ENCODE results near the gene XRCC5.

Gene XRCC5

DNA sequence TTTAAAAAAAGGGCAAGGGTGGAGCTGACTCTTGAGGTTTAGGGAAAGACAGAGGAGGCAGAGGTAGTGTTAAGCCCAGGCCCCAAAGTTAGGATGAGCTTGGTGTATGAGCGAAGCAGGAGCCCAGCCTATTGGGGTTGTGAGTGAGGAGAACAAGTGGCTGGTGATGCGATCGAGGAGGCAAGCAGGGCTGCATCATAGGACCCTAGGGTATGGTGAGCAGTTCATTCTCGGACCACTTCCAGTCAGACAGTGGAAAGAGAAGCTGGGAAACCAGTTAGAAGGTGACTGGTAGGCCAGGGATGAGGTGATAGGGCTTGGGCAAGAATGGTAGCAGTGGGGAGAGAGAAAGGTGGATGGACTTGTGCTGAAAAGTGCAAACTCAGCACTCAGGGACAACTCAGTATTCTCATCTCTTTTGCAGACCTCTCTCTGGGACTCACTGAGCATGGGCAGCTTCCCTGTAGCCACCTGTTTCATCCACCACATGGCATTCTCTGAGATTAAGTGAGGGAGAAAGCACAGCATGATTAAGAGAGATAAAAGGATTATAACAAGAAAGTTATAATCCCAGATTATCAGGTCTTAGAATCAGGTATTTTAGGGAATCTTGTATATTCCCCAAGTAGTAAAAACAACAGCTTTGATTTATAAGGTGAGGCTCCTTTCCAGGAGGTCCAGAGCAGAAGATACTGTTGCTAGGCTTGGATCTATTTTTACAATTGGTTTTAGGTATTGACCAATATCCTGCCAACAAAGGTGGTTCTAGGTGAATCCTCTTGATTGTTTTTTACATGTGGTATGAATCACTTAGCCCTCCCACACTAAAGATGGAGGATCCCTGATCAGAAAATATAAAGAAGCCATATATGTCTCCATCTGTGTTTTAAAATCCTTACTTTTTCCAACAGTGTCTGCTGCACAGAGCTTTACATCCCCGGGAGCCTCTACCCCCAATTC is 38.3 kb downstream of the XRCC5 start:
- Histone ChIP-seq H3K27ac (ENCODE audit: low read depth, low read length, poor library complexity, severe bottlenecking) (no peak overlapping the region), H3K9ac (ENCODE audit: low read length) (no peak overlapping the region), H3K27me3 (ENCODE audit: insufficient read depth, low read length) (no peaks in the 10 kb centered on the region), H3K9me3 (ENCODE audit: low read length) (no peaks in the 10 kb centered on the region), H3K79me2 (ENCODE audit: insufficient read depth, low read length) (no peaks in the 10 kb centered on the region), H3K36me3 (ENCODE audit: insufficient read depth, low read length) (peaks cover 98% of the 10 kb centered on the region), H3K4me3 (ENCODE audit: low read depth, low read length, poor library complexity, severe bottlenecking) (no peak overlapping the region), H2AFZ (ENCODE audit: low read length) (no peak overlapping the region), H3K4me1 (ENCODE audit: insufficient read depth, low read length, severe bottlenecking) (no peaks in the 10 kb centered on the region), H4K20me1 (ENCODE audit: insufficient read depth, low read length) (no peaks in the 10 kb centered on the region), H3F3A (ENCODE audit: insufficient read depth, low read length) (no peaks in the 10 kb centered on the region), H3K4me2 (ENCODE audit: low read length) (no peak overlapping the region), H3K9me2 (ENCODE audit: low read depth, low read length) (no peaks in the 10 kb centered on the region)
- TF ChIP-seq, protein P1, sequence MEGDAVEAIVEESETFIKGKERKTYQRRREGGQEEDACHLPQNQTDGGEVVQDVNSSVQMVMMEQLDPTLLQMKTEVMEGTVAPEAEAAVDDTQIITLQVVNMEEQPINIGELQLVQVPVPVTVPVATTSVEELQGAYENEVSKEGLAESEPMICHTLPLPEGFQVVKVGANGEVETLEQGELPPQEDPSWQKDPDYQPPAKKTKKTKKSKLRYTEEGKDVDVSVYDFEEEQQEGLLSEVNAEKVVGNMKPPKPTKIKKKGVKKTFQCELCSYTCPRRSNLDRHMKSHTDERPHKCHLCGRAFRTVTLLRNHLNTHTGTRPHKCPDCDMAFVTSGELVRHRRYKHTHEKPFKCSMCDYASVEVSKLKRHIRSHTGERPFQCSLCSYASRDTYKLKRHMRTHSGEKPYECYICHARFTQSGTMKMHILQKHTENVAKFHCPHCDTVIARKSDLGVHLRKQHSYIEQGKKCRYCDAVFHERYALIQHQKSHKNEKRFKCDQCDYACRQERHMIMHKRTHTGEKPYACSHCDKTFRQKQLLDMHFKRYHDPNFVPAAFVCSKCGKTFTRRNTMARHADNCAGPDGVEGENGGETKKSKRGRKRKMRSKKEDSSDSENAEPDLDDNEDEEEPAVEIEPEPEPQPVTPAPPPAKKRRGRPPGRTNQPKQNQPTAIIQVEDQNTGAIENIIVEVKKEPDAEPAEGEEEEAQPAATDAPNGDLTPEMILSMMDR (IDR thresholded peaks at IDR 0.05; ENCODE audit: low read length), result no peak
- no peak for TF ChIP-seq EZH2 (IDR thresholded peaks at IDR 0.05; ENCODE audit: borderline replicate concordance, low read length)

DNA sequence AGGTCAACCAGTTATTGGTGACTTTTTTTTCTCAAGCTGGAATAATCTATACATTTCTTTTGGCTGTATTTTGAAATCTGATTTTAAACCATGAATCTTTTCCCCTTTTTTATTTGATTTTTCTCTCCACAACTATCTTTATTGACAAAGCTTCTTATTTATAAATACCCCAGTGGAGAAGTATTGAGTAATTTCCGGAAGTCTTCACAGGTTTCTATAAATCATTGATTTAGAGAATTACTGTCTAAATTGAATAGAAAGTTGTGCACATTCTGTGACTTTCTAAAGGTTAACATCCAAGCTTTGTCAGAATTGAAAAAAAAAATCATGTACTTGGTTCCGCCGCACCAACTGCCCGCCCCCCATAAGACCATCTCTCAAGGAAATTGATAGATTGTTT is 39.8 kb downstream of the XRCC5 start:
- no peak overlapping the region for H3K27ac ChIP-seq (ENCODE audit: low read depth, low read length, poor library complexity, severe bottlenecking)
- H3F3A ChIP-seq (ENCODE audit: insufficient read depth, low read length), result no peaks in the 10 kb centered on the region
- H4K20me1 ChIP-seq (ENCODE audit: insufficient read depth, low read length), result no peaks in the 10 kb centered on the region; the same call in 1 of the 2 replicates
- no peaks in the 10 kb centered on the region for H3K9me2 ChIP-seq (ENCODE audit: low read depth, low read length)
- H2AFZ ChIP-seq (ENCODE audit: low read length), result no peak overlapping the region
- no peak overlapping the region for H3K4me2 ChIP-seq (ENCODE audit: low read length)
- H3K9me3 ChIP-seq (ENCODE audit: low read length), result no peaks in the 10 kb centered on the region
- H3K36me3 ChIP-seq (ENCODE audit: insufficient read depth, low read length), result peaks cover 98% of the 10 kb centered on the region
- no peak overlapping the region for H3K9ac ChIP-seq (ENCODE audit: low read length)
- H3K79me2 ChIP-seq (ENCODE audit: insufficient read depth, low read length), result no peaks in the 10 kb centered on the region
- no peak overlapping the region for H3K4me3 ChIP-seq (ENCODE audit: low read depth, low read length, poor library complexity, severe bottlenecking)
- no peaks in the 10 kb centered on the region for H3K27me3 ChIP-seq (ENCODE audit: insufficient read depth, low read length)
- H3K4me1 ChIP-seq (ENCODE audit: insufficient read depth, low read length, severe bottlenecking), result no peaks in the 10 kb centered on the region
- no peak for TF ChIP-seq EZH2 (IDR thresholded peaks at IDR 0.05; ENCODE audit: borderline replicate concordance, low read length)
- TF ChIP-seq, protein P1 (IDR thresholded peaks at IDR 0.05; ENCODE audit: low read length), result no peak

- no peak overlapping the region for H3K4me3 ChIP-seq (ENCODE audit: low read depth, low read length, poor library complexity, severe bottlenecking)
- no peaks in the 10 kb centered on the region; the same call in 1 of the 2 replicates for H4K20me1 ChIP-seq (ENCODE audit: insufficient read depth, low read length)
- H2AFZ ChIP-seq (ENCODE audit: low read length), result no peak overlapping the region
- no peak overlapping the region for H3K27ac ChIP-seq (ENCODE audit: low read depth, low read length, poor library complexity, severe bottlenecking)
- no peak overlapping the region for H3K4me2 ChIP-seq (ENCODE audit: low read length)
- H3F3A ChIP-seq (ENCODE audit: insufficient read depth, low read length), result no peaks in the 10 kb centered on the region
- H3K36me3 ChIP-seq (ENCODE audit: insufficient read depth, low read length), result peaks cover 98% of the 10 kb centered on the region
- no peaks in the 10 kb centered on the region for H3K27me3 ChIP-seq (ENCODE audit: insufficient read depth, low read length)
- H3K79me2 ChIP-seq (ENCODE audit: insufficient read depth, low read length), result no peaks in the 10 kb centered on the region
- H3K9me3 ChIP-seq (ENCODE audit: low read length), result no peaks in the 10 kb centered on the region
- H3K9me2 ChIP-seq (ENCODE audit: low read depth, low read length), result no peaks in the 10 kb centered on the region
- H3K9ac ChIP-seq (ENCODE audit: low read length), result no peak overlapping the region
- no peak for TF ChIP-seq EZH2 (IDR thresholded peaks at IDR 0.05; ENCODE audit: borderline replicate concordance, low read length)
- TF ChIP-seq, protein P1 (IDR thresholded peaks at IDR 0.05; ENCODE audit: low read length), result no peak
- no peaks in the 10 kb centered on the region for H3K4me1 ChIP-seq (ENCODE audit: insufficient read depth, low read length, severe bottlenecking)
Observed at GRCh38 chr2:216149741-216150140, 40.6 kb downstream of the XRCC5 start.

Measured in OCI-LY1 (cell line).